Fibroblast of the aortic adventitia (primary cell): ENCODE results near the gene KIF2A. TPM values are rescaled to one million over a fixed set of nuclear protein-coding genes. Genes with fewer than 3 reads are reported as not detected.
A peak's percentile ranks its signal among the peaks of the same experiment; 100 is the strongest.

Experiments used
- DNase-seq: peaks from one replicate; pipeline ENCODE4 v3.0.0-alpha.2; 2010; ENCODE audit warnings: low read depth
- H3K4me3 ChIP-seq: 2 replicates; pipeline ENCODE4 v1.5.1; 2011; ENCODE audit warnings: low read depth, mild to moderate bottlenecking, control low read depth, low read length, moderate library complexity
- CTCF ChIP-seq: IDR thresholded peaks from 2 replicates; pipeline ENCODE4 v1.5.1; 2011; ENCODE audit warnings: mild to moderate bottlenecking, low read length, control low read depth, inconsistent platforms; ENCODE audit not compliant: insufficient read depth
- total RNA-seq: library from RNA; depleted of rRNA; stranded (reverse); fragments of >200 nt; gene quantifications from 2 replicates; pipeline ENCODE4 v1.2.3, GENCODE V29; 2012; ENCODE audit warnings: low replicate concordance

KIF2A gene
- total RNA-seq, 1 donor = 72.4 TPM

DNA sequence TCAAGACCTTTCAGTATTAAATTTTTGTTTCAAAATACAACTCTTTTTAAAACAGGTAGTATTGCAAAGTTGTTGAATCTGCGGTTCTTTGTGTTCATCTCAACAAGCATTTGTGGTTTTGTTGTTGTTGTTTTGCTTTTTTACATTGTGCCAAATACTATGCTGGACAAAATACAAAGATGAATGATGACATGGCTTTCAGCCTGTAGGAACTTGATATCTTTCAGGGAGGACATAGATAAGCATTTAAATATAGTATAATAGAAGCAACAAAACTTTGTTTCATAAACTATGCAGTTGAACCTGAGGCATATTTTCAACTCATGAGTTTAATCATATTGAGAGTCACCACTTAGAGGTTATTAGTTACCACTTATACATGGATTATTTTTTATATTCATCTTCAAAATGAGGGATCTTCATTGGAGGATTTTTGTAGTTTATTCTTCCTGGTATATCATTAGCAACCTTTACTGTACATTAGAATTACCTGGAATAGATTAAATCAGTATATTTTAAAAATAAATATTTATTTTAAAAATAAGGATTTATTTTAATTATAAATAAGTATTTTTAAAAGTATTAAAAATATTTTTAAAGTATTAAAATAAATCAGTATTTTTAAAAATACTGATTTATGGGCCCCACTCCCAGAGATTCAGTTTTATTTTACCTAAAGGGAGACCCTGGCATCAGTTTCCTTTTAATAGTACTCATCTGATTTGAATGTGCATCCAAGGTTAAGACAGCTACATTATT, 42.9 kb downstream of the KIF2A start:
- no peak overlapping the region for H3K4me3 ChIP-seq
- no peak for DNase-seq
- TF ChIP-seq CTCF = no peak

- no peak overlapping the region for H3K4me3 ChIP-seq
- DNase-seq = peak; percentile 84
- TF ChIP-seq CTCF = peak; percentile 58
These were observed 48.2 kb downstream of the KIF2A start for GRCh38 chr5:62354028-62354874.

- DNase-seq = no peak
- TF ChIP-seq CTCF = no peak
- no peak overlapping the region for H3K4me3 ChIP-seq
These were observed 56.7 kb downstream of the KIF2A start for GRCh38 chr5:62362701-62363100.

GRCh38 chr5:62369039-62369438, 63.0 kb downstream of the KIF2A start:
- no peak overlapping the region for H3K4me3 ChIP-seq
- no peak for DNase-seq
- no peak for TF ChIP-seq CTCF

GRCh38 chr5:62371409-62371808, 65.4 kb downstream of the KIF2A start:
- no peak overlapping the region for H3K4me3 ChIP-seq
- DNase-seq = no peak
- no peak for TF ChIP-seq CTCF

DNA sequence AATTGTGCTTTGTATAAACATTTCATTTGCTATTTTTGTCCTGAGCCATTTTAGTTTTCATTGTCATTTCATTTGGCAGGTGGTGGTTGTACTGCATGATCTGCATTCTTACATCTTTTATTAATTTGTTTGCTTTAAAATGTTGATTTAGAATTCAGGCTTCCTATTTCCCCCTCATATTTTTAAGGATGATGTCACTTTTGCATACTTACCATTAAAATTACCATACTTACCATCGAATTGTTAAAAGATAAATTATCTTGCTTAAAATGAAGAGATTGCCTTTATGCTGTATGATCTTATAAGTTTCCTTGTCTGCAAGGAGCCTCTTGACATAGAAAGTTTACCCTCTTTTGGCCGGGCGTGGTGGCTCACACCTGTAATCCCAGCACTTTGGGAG, 66.6 kb downstream of the KIF2A start:
- no peak for DNase-seq
- H3K4me3 ChIP-seq = no peak overlapping the region
- TF ChIP-seq CTCF = no peak
